ENCODE results near the gene TMUB1. TPM values are rescaled to one million over a fixed set of nuclear protein-coding genes. Genes with fewer than 3 reads are reported as not detected.
A peak's percentile ranks its signal among the peaks of the same experiment; 100 is the strongest.

TMUB1 gene
- total and polyA plus RNA-seq, 9 of the 15 experiments (the other 6 are each of a cell fraction or from before 2014, with no cell fraction given) = 0.14 to 241 (median 74.1) TPM

DNA sequence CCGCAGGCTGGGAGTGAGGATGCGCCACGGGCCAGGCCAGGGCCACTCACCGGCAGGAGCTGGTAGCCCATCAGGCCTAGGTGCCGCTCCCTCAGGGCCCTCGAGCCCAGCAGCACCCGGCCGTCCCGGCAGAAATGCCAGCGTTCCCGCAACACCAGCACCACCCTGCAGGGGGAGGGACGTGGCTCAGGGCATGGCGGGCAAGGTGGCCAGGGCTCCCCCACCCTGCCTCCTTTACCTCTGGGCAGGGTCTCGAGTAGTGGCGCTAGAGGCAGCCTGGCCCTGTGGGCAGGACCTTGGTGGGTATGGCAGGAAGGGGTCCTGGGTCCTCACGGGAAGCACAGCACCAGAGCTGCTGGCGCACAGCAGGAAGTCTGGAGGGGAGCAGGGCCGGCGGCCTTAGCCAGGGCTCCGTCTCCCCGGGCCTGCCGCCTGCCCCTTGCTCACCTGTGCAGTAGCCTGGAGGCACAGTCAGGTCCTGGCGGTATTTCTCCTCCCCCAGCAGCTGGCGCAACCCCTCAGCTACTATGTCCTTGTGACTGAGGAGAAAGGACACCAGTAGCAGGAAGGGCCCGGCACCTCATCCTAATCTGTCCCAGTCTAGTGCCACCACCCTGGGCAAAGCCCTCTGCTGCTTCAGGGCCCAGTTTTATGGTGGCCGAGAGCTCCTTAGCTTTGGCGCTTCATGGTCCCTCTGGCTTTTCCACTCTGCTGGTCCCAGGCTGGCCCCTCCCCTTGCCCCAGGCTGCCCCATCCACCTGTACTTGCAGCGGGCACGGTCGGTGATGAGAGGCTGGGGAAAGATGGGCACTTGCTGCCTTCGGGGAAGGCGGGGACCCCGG is 6.2 kb downstream of the TMUB1 start (continued):
- TF ChIP-seq, protein P1, sequence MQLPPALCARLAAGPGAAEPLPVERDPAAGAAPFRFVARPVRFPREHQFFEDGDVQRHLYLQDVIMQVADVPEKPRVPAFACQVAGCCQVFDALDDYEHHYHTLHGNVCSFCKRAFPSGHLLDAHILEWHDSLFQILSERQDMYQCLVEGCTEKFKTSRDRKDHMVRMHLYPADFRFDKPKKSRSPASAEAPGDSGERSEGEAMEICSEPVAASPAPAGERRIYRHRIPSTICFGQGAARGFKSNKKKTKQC (CRISPR knock-in tag; IDR thresholded peaks at IDR 0.05) = no peak
- TF ChIP-seq ZNF764 (CRISPR knock-in tag; IDR thresholded peaks at IDR 0.05; ENCODE audit: low read depth) = no peak
- TF ChIP-seq IRF9 (tag; IDR thresholded peaks at IDR 0.05) = no peak
- TF ChIP-seq FOXK1 (CRISPR knock-in tag; IDR thresholded peaks at IDR 0.05; ENCODE audit: borderline replicate concordance) = no peak
- TF ChIP-seq XRCC3 (IDR thresholded peaks at IDR 0.05) = no peak
- TF ChIP-seq ZNF175 (CRISPR knock-in tag; IDR thresholded peaks at IDR 0.05; ENCODE audit: low read depth) = no peak
- no peak for TF ChIP-seq HMG20A (CRISPR knock-in tag; conservative IDR thresholded peaks at IDR 0.05)
- peak; percentile 24 for TF ChIP-seq KDM5B (IDR thresholded peaks at IDR 0.05; ENCODE audit: insufficient replicate concordance, low read depth, low read length)
- no peak for TF ChIP-seq RNF2 (IDR thresholded peaks at IDR 0.05)
- peak; percentile 72 for TF ChIP-seq FIP1L1 (IDR thresholded peaks at IDR 0.05; ENCODE audit: low read depth, low read length, poor library complexity, severe bottlenecking)
- TF ChIP-seq POLR2AphosphoS2 (IDR thresholded peaks at IDR 0.05; ENCODE audit: low read length) = peak; percentile 75; the same call in 1 of the 2 replicates
- TF ChIP-seq PTRF (tag; IDR thresholded peaks at IDR 0.05) = no peak
- TF ChIP-seq NUFIP1 (IDR thresholded peaks at IDR 0.05; ENCODE audit: partially characterized antibody) = no peak
- no peak for TF ChIP-seq PURB (CRISPR knock-in tag; IDR thresholded peaks at IDR 0.05; ENCODE audit: low read depth)
- no peak for TF ChIP-seq ZNF444 (CRISPR knock-in tag; IDR thresholded peaks at IDR 0.05)
- TF ChIP-seq SRSF9 (IDR thresholded peaks at IDR 0.05; ENCODE audit: borderline replicate concordance, low read depth, low read length) = no peak
- TF ChIP-seq CREB3 (tag; conservative IDR thresholded peaks at IDR 0.05; ENCODE audit: low read depth) = no peak
- no peak for TF ChIP-seq ZNF274 (IDR thresholded peaks at IDR 0.05; ENCODE audit: borderline replicate concordance, low read depth, low read length)
- no peak for TF ChIP-seq NFATC3 (IDR thresholded peaks at IDR 0.05)
- TF ChIP-seq ARID1B (IDR thresholded peaks at IDR 0.05) = no peak
- no peak for TF ChIP-seq ZBTB11 (CRISPR knock-in tag; IDR thresholded peaks at IDR 0.05)
- TF ChIP-seq THRAP3 (IDR thresholded peaks at IDR 0.05; ENCODE audit: borderline replicate concordance) = no peak

Measured in K562 (cell line).